ENCODE results near the gene KCNIP1.

KCNIP1 gene

GRCh38 chr5:170662966-170663365 is 159.1 kb downstream of the KCNIP1 start:
- CTCF ChIA-PET = interaction anchor here (1.9 to 2.4 kb wide), 2 partner anchors 10 to 24 kb away, joined by 6 to 13 read pairs; no protein-coding TSS in a partner anchor
- TF ChIP-seq, protein P1, sequence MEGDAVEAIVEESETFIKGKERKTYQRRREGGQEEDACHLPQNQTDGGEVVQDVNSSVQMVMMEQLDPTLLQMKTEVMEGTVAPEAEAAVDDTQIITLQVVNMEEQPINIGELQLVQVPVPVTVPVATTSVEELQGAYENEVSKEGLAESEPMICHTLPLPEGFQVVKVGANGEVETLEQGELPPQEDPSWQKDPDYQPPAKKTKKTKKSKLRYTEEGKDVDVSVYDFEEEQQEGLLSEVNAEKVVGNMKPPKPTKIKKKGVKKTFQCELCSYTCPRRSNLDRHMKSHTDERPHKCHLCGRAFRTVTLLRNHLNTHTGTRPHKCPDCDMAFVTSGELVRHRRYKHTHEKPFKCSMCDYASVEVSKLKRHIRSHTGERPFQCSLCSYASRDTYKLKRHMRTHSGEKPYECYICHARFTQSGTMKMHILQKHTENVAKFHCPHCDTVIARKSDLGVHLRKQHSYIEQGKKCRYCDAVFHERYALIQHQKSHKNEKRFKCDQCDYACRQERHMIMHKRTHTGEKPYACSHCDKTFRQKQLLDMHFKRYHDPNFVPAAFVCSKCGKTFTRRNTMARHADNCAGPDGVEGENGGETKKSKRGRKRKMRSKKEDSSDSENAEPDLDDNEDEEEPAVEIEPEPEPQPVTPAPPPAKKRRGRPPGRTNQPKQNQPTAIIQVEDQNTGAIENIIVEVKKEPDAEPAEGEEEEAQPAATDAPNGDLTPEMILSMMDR (IDR thresholded peaks at IDR 0.05; ENCODE audit: control extremely low read depth, extremely low read depth, low read depth, missing control alignments) = no peak
- POLR2A ChIA-PET = no interaction called here
- DNase-seq (ENCODE audit: extremely low spot score) = no peak

GRCh38 chr5:170678811-170679210 is 175.0 kb downstream of the KCNIP1 start:
- ChIA-PET POLR2A (no interaction called here), CTCF (no interaction called here)
- TF ChIP-seq, protein P1 (IDR thresholded peaks at IDR 0.05; ENCODE audit: control extremely low read depth, extremely low read depth, low read depth, missing control alignments) = no peak
- no peak for DNase-seq (ENCODE audit: extremely low spot score)

- CTCF ChIA-PET = interaction anchor here (1.4 kb wide), 1 partner anchor 42 kb away, joined by 3 read pairs; no protein-coding TSS in a partner anchor
- DNase-seq (ENCODE audit: extremely low spot score) = peak; percentile 48
- TF ChIP-seq, protein P1 (IDR thresholded peaks at IDR 0.05; ENCODE audit: control extremely low read depth, extremely low read depth, low read depth, missing control alignments) = no peak
- POLR2A ChIA-PET = no interaction called here
Measured at GRCh38 chr5:170681013-170681433, 177.2 kb downstream of the KCNIP1 start.

GRCh38 chr5:170691657-170692056 is 187.8 kb downstream of the KCNIP1 start:
- DNase-seq (ENCODE audit: extremely low spot score) = no peak
- CTCF ChIA-PET = interaction anchor here (1.1 to 1.3 kb wide), 2 partner anchors 53 to 56 kb away, joined by 3 read pairs; no protein-coding TSS in a partner anchor
- POLR2A ChIA-PET = no interaction called here
- TF ChIP-seq, protein P1 (IDR thresholded peaks at IDR 0.05; ENCODE audit: control extremely low read depth, extremely low read depth, low read depth, missing control alignments) = no peak

DNA sequence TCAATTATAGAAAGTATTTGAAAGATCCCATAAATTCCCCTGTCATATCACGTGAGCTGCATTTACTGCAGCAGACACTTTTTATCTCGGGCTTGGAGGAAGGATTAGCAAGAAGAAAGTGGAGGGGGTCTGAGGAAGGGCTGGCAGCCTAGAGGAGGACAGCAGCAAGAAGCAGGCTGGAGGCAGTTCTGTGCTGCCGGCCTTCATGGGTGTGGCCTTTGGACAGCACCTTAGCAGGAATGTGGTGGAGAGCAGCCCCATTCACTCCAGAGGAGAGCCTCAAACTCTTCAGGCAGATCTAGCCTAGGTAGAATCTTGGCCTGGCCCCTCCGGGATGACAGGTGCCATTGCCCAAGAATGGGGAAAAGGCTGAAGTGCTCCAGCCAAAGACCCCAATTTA is 189.9 kb downstream of the KCNIP1 start:
- ChIA-PET CTCF (no interaction called here), POLR2A (no interaction called here)
- TF ChIP-seq, protein P1 (IDR thresholded peaks at IDR 0.05; ENCODE audit: control extremely low read depth, extremely low read depth, low read depth, missing control alignments) = no peak
- DNase-seq (ENCODE audit: extremely low spot score) = no peak

- DNase-seq (ENCODE audit: extremely low spot score) = no peak
- ChIA-PET CTCF (interaction anchor here (1.7 kb wide), 1 partner anchor 17 kb away, joined by 3 read pairs; no protein-coding TSS in a partner anchor), POLR2A (interaction anchor here (0.5 kb wide), 1 partner anchor 600 kb away, joined by 8 read pairs; no protein-coding TSS in a partner anchor)
- TF ChIP-seq, protein P1 (IDR thresholded peaks at IDR 0.05; ENCODE audit: control extremely low read depth, extremely low read depth, low read depth, missing control alignments) = no peak
Measured at GRCh38 chr5:170694911-170695310, 191.1 kb downstream of the KCNIP1 start.

Measured in GM10248 (cell line).